Neural cell (in vitro differentiated cells): Measurements from ENCODE around the gene SH3RF3. TPM values are rescaled to one million over a fixed set of nuclear protein-coding genes. Genes with fewer than 3 reads are reported as not detected.

Source experiments
- H2AFZ ChIP-seq: fragments of 200-600, 300-800 bp; sonication (generic), shearing (Covaris generic); 2 replicates; pipeline ENCODE4 v1.6.0; 2014; ENCODE audit warnings: low read depth, mild to moderate bottlenecking, antibody characterized with exemption, low read length, moderate library complexity
- H3F3A ChIP-seq: fragments of 200-600 bp; shearing (Covaris generic); 2 replicates; pipeline ENCODE4 v1.6.1; 2016; ENCODE audit warnings: mild to moderate bottlenecking, moderate library complexity, mixed read lengths, antibody characterized with exemption, low read length; ENCODE audit not compliant: insufficient read depth, poor library complexity, severe bottlenecking
- H3K27ac ChIP-seq: fragments of 200-600, 300-800 bp; sonication (generic), shearing (Covaris generic); 2 replicates; pipeline ENCODE4 v1.5.1; 2014; ENCODE audit warnings: mild to moderate bottlenecking, low read length, moderate library complexity
- H3K27me3 ChIP-seq: fragments of 300-800, 200-600 bp; sonication (generic), shearing (Covaris generic); 2 replicates; pipeline ENCODE4 v1.6.0; 2014; ENCODE audit warnings: mild to moderate bottlenecking, low read depth, low read length, moderate library complexity; ENCODE audit not compliant: insufficient read depth
- H3K36me3 ChIP-seq: fragments of 300-800, 200-600 bp; sonication (generic), shearing (Covaris generic); 2 replicates; pipeline ENCODE4 v1.5.1; 2014; ENCODE audit warnings: mild to moderate bottlenecking, antibody characterized with exemption, low read length, moderate library complexity; ENCODE audit not compliant: insufficient read depth
- H3K4me2 ChIP-seq: fragments of 300-800, 200-600 bp; sonication (generic), shearing (Covaris generic); 2 replicates; pipeline ENCODE4 v1.6.0; 2014; ENCODE audit warnings: mild to moderate bottlenecking, low read length
- H3K4me3 ChIP-seq: fragments of 300-800, 200-600 bp; sonication (generic), shearing (Covaris generic); 2 replicates; pipeline ENCODE4 v1.5.1; 2014; ENCODE audit warnings: mild to moderate bottlenecking, low read length, moderate library complexity
- H3K79me2 ChIP-seq: fragments of 200-600 bp; shearing (Covaris generic); replicated peaks from 2 replicates; pipeline ENCODE4 v1.6.0; 2014; ENCODE audit warnings: mild to moderate bottlenecking, low read length, moderate library complexity; ENCODE audit not compliant: insufficient read depth
- H3K9ac ChIP-seq: fragments of 300-800, 200-600 bp; sonication (generic), shearing (Covaris generic); 2 replicates; pipeline ENCODE4 v1.6.1; 2016; ENCODE audit warnings: mild to moderate bottlenecking, low read length, mixed read lengths
- H3K9me2 ChIP-seq: fragments of 200-600 bp; shearing (Covaris generic); 2 replicates; pipeline ENCODE4 v1.6.1; 2016; ENCODE audit warnings: mild to moderate bottlenecking, low read length, mixed read lengths; ENCODE audit not compliant: insufficient read depth
- H3K9me3 ChIP-seq: fragments of 200-600, 300-800 bp; sonication (generic), shearing (Covaris generic); 2 replicates; pipeline ENCODE4 v1.6.1; 2016; ENCODE audit warnings: mild to moderate bottlenecking, mixed run types, low read length, moderate library complexity, mixed read lengths
- H4K20me1 ChIP-seq: fragments of 200-600 bp; shearing (Covaris generic); 2 replicates; pipeline ENCODE4 v1.6.1; 2016; ENCODE audit warnings: mild to moderate bottlenecking, mixed run types; ENCODE audit not compliant: insufficient read depth
- EP300 ChIP-seq: fragments of 450-650 bp; conservative IDR thresholded peaks from 2 replicates; pipeline ENCODE4 v1.6.1; 2014; ENCODE audit warnings: antibody characterized with exemption, mild to moderate bottlenecking, moderate library complexity; ENCODE audit not compliant: poor library complexity, severe bottlenecking
- EZH2 ChIP-seq: fragments of 200-600, 300-800 bp; shearing (Covaris generic), sonication (generic); IDR thresholded peaks from 2 replicates; pipeline ENCODE4 v1.6.1; 2014; ENCODE audit warnings: antibody characterized with exemption, low read length, borderline replicate concordance, mild to moderate bottlenecking; ENCODE audit not compliant: insufficient read depth, poor library complexity, severe bottlenecking
- MXI1 ChIP-seq: fragments of 450-650 bp; conservative IDR thresholded peaks from 2 replicates; pipeline ENCODE4 v1.6.1; 2014; ENCODE audit warnings: antibody characterized with exemption, mild to moderate bottlenecking; ENCODE audit not compliant: poor library complexity, severe bottlenecking
- POLR2AphosphoS5 ChIP-seq: IDR thresholded peaks from 2 replicates; pipeline ENCODE4 v1.6.1; 2012
- RAD21 ChIP-seq: fragments of 450-650 bp; conservative IDR thresholded peaks from 2 replicates; pipeline ENCODE4 v1.6.1; 2014; ENCODE audit warnings: antibody characterized with exemption, mild to moderate bottlenecking, moderate library complexity
- SMC3 ChIP-seq: fragments of 450-650 bp; conservative IDR thresholded peaks from 2 replicates; pipeline ENCODE4 v1.6.1; 2014; ENCODE audit warnings: antibody characterized with exemption, mild to moderate bottlenecking, moderate library complexity; ENCODE audit not compliant: poor library complexity
- TAF1 ChIP-seq: IDR thresholded peaks from 2 replicates; pipeline ENCODE4 v1.6.1; 2012; ENCODE audit warnings: low read depth
- polyA plus RNA-seq: library from polyadenylated mRNA; depleted of rRNA; stranded (reverse); fragments of >200 nt; gene quantifications from 2 replicates; pipeline ENCODE4 v1.2.3, GENCODE V29; 2014
- TF ChIP-seq, protein P1 (sequence below): fragments of 450-650 bp; IDR thresholded peaks from 2 replicates; pipeline ENCODE4 v1.5.1; 2014; ENCODE audit warnings: antibody characterized with exemption, mild to moderate bottlenecking, moderate library complexity; ENCODE audit not compliant: poor library complexity, severe bottlenecking
- TF ChIP-seq, protein P2 (sequence below): IDR thresholded peaks from 2 replicates; pipeline ENCODE4 v1.6.1; 2012; ENCODE audit warnings: borderline replicate concordance

SH3RF3 gene
- polyA plus RNA-seq, 1 donor from 2014 or later, result 0.53 TPM

DNA sequence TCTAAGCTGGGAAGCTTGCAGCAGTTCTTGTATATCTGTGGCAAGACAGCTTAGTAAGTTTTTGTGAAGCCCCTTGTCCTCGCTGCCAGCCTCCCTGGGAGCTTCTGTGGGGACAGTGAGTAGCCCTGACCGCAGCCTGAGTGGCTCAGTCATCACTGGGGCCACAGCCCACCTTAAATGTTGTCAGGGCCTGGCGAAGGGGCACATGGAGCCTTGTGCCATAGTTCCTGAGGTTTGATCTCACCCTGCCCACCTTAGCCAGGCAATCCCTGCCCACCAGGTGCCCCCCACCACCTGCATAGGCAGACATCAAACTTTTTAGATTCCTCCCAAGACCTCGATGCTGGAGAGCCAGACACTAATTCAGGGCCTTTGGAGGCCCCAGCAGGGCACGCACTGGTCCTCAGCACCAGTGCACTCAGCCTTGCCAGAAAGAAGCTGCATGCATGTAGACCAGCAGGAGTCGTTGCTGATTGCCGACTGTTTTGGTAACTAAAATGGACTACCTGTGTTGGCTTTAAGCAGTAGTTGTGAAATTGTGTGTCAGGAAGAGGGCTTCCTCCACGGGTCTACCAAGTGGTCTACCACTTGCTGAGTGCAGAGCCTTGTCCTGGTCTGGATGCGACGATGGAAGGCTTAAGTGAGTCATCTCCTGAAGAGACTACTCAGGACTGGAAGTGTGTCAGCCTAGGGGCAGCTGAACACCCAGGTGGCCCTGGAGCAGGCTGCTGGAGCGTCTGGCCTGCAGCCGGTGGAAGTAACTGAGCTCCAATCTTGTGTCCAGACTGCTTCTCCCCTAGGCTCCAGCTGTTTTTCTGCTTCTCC is 251.7 kb downstream of the SH3RF3 start:
- H3K79me2 ChIP-seq, result no peaks in the 10 kb centered on the region
- H3K4me2 ChIP-seq, result no peak overlapping the region
- H2AFZ ChIP-seq, result no peak overlapping the region
- H3K4me3 ChIP-seq, result no peak overlapping the region
- no peak overlapping the region for H3K27ac ChIP-seq
- no peaks in the 10 kb centered on the region for H4K20me1 ChIP-seq
- H3F3A ChIP-seq, result no peaks in the 10 kb centered on the region
- H3K9me2 ChIP-seq, result no peaks in the 10 kb centered on the region
- no peak overlapping the region for H3K9ac ChIP-seq
- no peaks in the 10 kb centered on the region for H3K36me3 ChIP-seq
- TF ChIP-seq, protein P1, sequence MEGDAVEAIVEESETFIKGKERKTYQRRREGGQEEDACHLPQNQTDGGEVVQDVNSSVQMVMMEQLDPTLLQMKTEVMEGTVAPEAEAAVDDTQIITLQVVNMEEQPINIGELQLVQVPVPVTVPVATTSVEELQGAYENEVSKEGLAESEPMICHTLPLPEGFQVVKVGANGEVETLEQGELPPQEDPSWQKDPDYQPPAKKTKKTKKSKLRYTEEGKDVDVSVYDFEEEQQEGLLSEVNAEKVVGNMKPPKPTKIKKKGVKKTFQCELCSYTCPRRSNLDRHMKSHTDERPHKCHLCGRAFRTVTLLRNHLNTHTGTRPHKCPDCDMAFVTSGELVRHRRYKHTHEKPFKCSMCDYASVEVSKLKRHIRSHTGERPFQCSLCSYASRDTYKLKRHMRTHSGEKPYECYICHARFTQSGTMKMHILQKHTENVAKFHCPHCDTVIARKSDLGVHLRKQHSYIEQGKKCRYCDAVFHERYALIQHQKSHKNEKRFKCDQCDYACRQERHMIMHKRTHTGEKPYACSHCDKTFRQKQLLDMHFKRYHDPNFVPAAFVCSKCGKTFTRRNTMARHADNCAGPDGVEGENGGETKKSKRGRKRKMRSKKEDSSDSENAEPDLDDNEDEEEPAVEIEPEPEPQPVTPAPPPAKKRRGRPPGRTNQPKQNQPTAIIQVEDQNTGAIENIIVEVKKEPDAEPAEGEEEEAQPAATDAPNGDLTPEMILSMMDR, result no peak
- TF ChIP-seq MXI1, result no peak
- TF ChIP-seq TAF1, result no peak
- no peak for TF ChIP-seq EP300
- TF ChIP-seq RAD21, result no peak
- TF ChIP-seq, protein P2, sequence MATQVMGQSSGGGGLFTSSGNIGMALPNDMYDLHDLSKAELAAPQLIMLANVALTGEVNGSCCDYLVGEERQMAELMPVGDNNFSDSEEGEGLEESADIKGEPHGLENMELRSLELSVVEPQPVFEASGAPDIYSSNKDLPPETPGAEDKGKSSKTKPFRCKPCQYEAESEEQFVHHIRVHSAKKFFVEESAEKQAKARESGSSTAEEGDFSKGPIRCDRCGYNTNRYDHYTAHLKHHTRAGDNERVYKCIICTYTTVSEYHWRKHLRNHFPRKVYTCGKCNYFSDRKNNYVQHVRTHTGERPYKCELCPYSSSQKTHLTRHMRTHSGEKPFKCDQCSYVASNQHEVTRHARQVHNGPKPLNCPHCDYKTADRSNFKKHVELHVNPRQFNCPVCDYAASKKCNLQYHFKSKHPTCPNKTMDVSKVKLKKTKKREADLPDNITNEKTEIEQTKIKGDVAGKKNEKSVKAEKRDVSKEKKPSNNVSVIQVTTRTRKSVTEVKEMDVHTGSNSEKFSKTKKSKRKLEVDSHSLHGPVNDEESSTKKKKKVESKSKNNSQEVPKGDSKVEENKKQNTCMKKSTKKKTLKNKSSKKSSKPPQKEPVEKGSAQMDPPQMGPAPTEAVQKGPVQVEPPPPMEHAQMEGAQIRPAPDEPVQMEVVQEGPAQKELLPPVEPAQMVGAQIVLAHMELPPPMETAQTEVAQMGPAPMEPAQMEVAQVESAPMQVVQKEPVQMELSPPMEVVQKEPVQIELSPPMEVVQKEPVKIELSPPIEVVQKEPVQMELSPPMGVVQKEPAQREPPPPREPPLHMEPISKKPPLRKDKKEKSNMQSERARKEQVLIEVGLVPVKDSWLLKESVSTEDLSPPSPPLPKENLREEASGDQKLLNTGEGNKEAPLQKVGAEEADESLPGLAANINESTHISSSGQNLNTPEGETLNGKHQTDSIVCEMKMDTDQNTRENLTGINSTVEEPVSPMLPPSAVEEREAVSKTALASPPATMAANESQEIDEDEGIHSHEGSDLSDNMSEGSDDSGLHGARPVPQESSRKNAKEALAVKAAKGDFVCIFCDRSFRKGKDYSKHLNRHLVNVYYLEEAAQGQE, result no peak
- no peak for TF ChIP-seq SMC3
- TF ChIP-seq EZH2, result no peak
- no peak for TF ChIP-seq POLR2AphosphoS5
- H3K9me3 ChIP-seq, result no peaks in the 10 kb centered on the region
- no peaks in the 10 kb centered on the region for H3K27me3 ChIP-seq

DNA sequence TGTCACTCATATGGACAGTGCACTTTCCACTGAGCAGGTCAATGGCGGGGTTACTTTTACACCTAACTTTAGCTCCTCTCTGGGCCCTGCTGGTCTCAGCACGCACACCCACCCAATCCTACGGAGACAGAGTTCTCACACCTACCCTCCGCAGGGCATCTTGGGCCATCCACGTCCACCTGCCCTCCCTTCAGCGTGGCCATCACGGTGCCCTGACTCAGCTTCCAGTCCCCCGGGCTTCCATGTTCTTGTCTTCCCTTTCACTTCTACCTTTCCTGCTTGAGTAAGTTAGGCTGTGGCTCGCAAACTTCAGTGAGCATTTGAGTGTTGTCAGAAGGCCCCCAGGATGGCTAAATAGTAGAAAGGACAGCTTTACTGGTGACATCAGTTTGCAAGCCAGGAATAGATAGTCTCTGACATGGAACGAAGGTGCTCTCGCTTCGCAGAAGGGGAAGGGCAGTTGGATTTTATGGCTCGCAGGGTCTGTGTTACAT is 252.4 kb downstream of the SH3RF3 start:
- no peak for TF ChIP-seq EZH2
- no peak for TF ChIP-seq TAF1
- TF ChIP-seq SMC3, result no peak
- TF ChIP-seq EP300, result no peak
- TF ChIP-seq, protein P2, result no peak
- TF ChIP-seq MXI1, result no peak
- no peak for TF ChIP-seq RAD21
- no peak for TF ChIP-seq POLR2AphosphoS5
- TF ChIP-seq, protein P1, result no peak
- Histone ChIP-seq H2AFZ (no peak overlapping the region), H3K9me3 (no peaks in the 10 kb centered on the region), H3K79me2 (no peaks in the 10 kb centered on the region), H3K36me3 (no peaks in the 10 kb centered on the region), H3K27me3 (no peaks in the 10 kb centered on the region), H3K4me2 (no peak overlapping the region), H3F3A (no peaks in the 10 kb centered on the region), H3K27ac (no peak overlapping the region), H3K9me2 (no peaks in the 10 kb centered on the region), H3K4me3 (no peak overlapping the region), H4K20me1 (no peaks in the 10 kb centered on the region), H3K9ac (no peak overlapping the region)
